Renal cortical epithelial cell (primary cell): ENCODE results near the gene DTNB. TPM values are rescaled to one million over a fixed set of nuclear protein-coding genes. Genes with fewer than 3 reads are reported as not detected.
"Not testable (repeated sequence)": the region's sequence is repeated elsewhere in the genome, so short reads cannot be mapped to it uniquely, and the experiment has no call there.

Source experiments
- DNase-seq: peaks from one replicate; pipeline ENCODE4 v3.0.0-alpha.2; 2011; ENCODE audit warnings: low read depth
- total RNA-seq: library from RNA; depleted of rRNA; stranded (reverse); fragments of >200 nt; gene quantifications from 2 replicates; pipeline ENCODE4 v1.2.3, GENCODE V29; 2014

DTNB gene
- total RNA-seq, 1 donor from 2014 or later: 10.7 TPM

GRCh38 chr2:25632396-25632795 is 41.0 kb downstream of the DTNB start:
- no peak for DNase-seq

- no peak for DNase-seq
These were observed 48.7 kb downstream of the DTNB start for GRCh38 chr2:25624635-25625034.

GRCh38 chr2:25623361-25623760 is 50.0 kb downstream of the DTNB start:
- DNase-seq: no peak

- no peak for DNase-seq
These were observed 52.7 kb downstream of the DTNB start for GRCh38 chr2:25620711-25621110.

GRCh38 chr2:25620077-25620476 is 53.3 kb downstream of the DTNB start:
- no peak for DNase-seq

- no peak for DNase-seq
These were observed 54.2 kb downstream of the DTNB start for GRCh38 chr2:25619185-25619584.

GRCh38 chr2:25618676-25619075 is 54.7 kb downstream of the DTNB start:
- DNase-seq: peak; percentile 83

- peak; percentile 73 for DNase-seq
These were observed 55.3 kb downstream of the DTNB start for GRCh38 chr2:25617948-25618646.

GRCh38 chr2:25615920-25616319 is 57.5 kb downstream of the DTNB start:
- no peak for DNase-seq

GRCh38 chr2:25615386-25615785 is 58.0 kb downstream of the DTNB start:
- no peak for DNase-seq

GRCh38 chr2:25614711-25615110 is 58.7 kb downstream of the DTNB start:
- no peak for DNase-seq

- no peak for DNase-seq
These were observed 64.7 kb downstream of the DTNB start for GRCh38 chr2:25608718-25609117.

GRCh38 chr2:25606892-25607291 is 66.5 kb downstream of the DTNB start:
- DNase-seq: peak; percentile 48

- no peak for DNase-seq
These were observed 71.0 kb downstream of the DTNB start for GRCh38 chr2:25602333-25602723.

- not testable (repeated sequence) for DNase-seq
These were observed 71.6 kb downstream of the DTNB start for GRCh38 chr2:25601711-25602332.

GRCh38 chr2:25598911-25599310 is 74.5 kb downstream of the DTNB start:
- DNase-seq: no peak

- no peak for DNase-seq
These were observed 75.0 kb downstream of the DTNB start for GRCh38 chr2:25598332-25598731.

GRCh38 chr2:25597881-25598280 is 75.5 kb downstream of the DTNB start:
- peak; percentile 38 for DNase-seq

- DNase-seq: no peak
These were observed 76.7 kb downstream of the DTNB start for GRCh38 chr2:25596516-25597244.

GRCh38 chr2:25595393-25595792 is 78.0 kb downstream of the DTNB start:
- DNase-seq: no peak

GRCh38 chr2:25594991-25595390 is 78.4 kb downstream of the DTNB start:
- DNase-seq: no peak

- no peak for DNase-seq
These were observed 80.5 kb downstream of the DTNB start for GRCh38 chr2:25592766-25593292.
